GM23338 (cell line): ENCODE data around the gene RASA3. TPM values are rescaled to one million over a fixed set of nuclear protein-coding genes. Genes with fewer than 3 reads are reported as not detected.

Experiments
- ATAC-seq: fragments of 200-7000 bp; cut with Tn5 transposase; 3 replicates; pipeline ENCODE4 v1.9.1; 2020
- DNase-seq: peaks from one replicate; pipeline ENCODE4 v3.0.0-alpha.2; 2015; ENCODE audit warnings: low spot score
- H2AFZ ChIP-seq: fragments of 200-600 bp; sonication (generic); 2 replicates; pipeline ENCODE4 v1.8.0; 2016; ENCODE audit warnings: antibody characterized with exemption, mild to moderate bottlenecking, moderate library complexity
- H3F3A ChIP-seq: fragments of 200-600 bp; sonication (generic); replicated peaks from 2 replicates; pipeline ENCODE4 v1.8.0; 2017; ENCODE audit warnings: antibody characterized with exemption, mixed run types, low read depth
- H3K27ac ChIP-seq: fragments of 200-600 bp; sonication (generic); 2 replicates; pipeline ENCODE4 v1.6.1; 2016; ENCODE audit warnings: low read depth
- H3K27me3 ChIP-seq: fragments of 200-600 bp; sonication (generic); 2 replicates; pipeline ENCODE4 v1.8.0; 2016; ENCODE audit warnings: mild to moderate bottlenecking, mixed run types, moderate library complexity; ENCODE audit not compliant: insufficient read depth
- H3K36me3 ChIP-seq: fragments of 200-600 bp; sonication (generic); 2 replicates; pipeline ENCODE4 v1.8.0; 2016; ENCODE audit warnings: mild to moderate bottlenecking; ENCODE audit not compliant: insufficient read depth
- H3K4me1 ChIP-seq: fragments of 200-600 bp; sonication (generic); 2 replicates; pipeline ENCODE4 v1.8.0; 2016; ENCODE audit warnings: mild to moderate bottlenecking, moderate library complexity; ENCODE audit not compliant: insufficient read depth
- H3K4me2 ChIP-seq: fragments of 200-600 bp; sonication (generic); 2 replicates; pipeline ENCODE4 v1.7.1; 2017; ENCODE audit warnings: mixed run types
- H3K4me3 ChIP-seq: fragments of 200-600 bp; sonication (generic); 2 replicates; pipeline ENCODE4 v1.6.1; 2016; ENCODE audit warnings: mixed run types
- H3K79me2 ChIP-seq: fragments of 200-600 bp; sonication (generic); replicated peaks from 2 replicates; pipeline ENCODE4 v1.8.0; 2017; ENCODE audit warnings: mild to moderate bottlenecking; ENCODE audit not compliant: insufficient read depth
- H3K9me2 ChIP-seq: fragments of 200-600 bp; sonication (generic); 2 replicates; pipeline ENCODE4 v1.8.0; 2017; ENCODE audit not compliant: insufficient read depth
- H4K20me1 ChIP-seq: fragments of 200-600 bp; sonication (generic); replicated peaks from 2 replicates; pipeline ENCODE4 v1.8.0; 2017; ENCODE audit warnings: mild to moderate bottlenecking; ENCODE audit not compliant: insufficient read depth
- H3K27ac Mint-ChIP-seq: 2 replicates; pipeline ENCODE4 v1.8.0; 2020; ENCODE audit warnings: inconsistent platforms, mild to moderate bottlenecking, moderate library complexity, mixed read lengths
- H3K27me3 Mint-ChIP-seq: 3 replicates; pipeline ENCODE4 v1.8.0; 2022; ENCODE audit warnings: low read depth, mild to moderate bottlenecking, moderate library complexity, mixed read lengths, inconsistent platforms; ENCODE audit not compliant: insufficient read depth, poor library complexity
- H3K36me3 Mint-ChIP-seq: 3 replicates; pipeline ENCODE4 v1.8.0; 2021; ENCODE audit warnings: low read depth, mild to moderate bottlenecking, inconsistent platforms, moderate library complexity, mixed read lengths
- H3K4me1 Mint-ChIP-seq: 3 replicates; pipeline ENCODE4 v1.8.0; 2020; ENCODE audit warnings: mild to moderate bottlenecking, inconsistent platforms, mixed read lengths
- H3K4me3 Mint-ChIP-seq: 3 replicates; pipeline ENCODE4 v1.8.0; 2021; ENCODE audit warnings: moderate library complexity, mild to moderate bottlenecking, inconsistent platforms, mixed read lengths
- H3K9me3 Mint-ChIP-seq: 3 replicates; pipeline ENCODE4 v1.8.0; 2020; ENCODE audit warnings: moderate library complexity, mild to moderate bottlenecking, inconsistent platforms, mixed read lengths
- CREB1 ChIP-seq: fragments of 250-450 bp; sonication (Bioruptor Pico); IDR thresholded peaks from 2 replicates; pipeline ENCODE4 v1.5.0; 2020; ENCODE audit warnings: low read depth, mild to moderate bottlenecking, moderate library complexity
- EZH2 ChIP-seq: fragments of 200-600 bp; sonication (generic); IDR thresholded peaks from one replicate; pipeline ENCODE4 v1.8.0; 2017; ENCODE audit warnings: antibody characterized with exemption, mild to moderate bottlenecking, low read depth; ENCODE audit not compliant: unreplicated experiment
- EZH2phosphoT487 ChIP-seq: fragments of 200-600 bp; sonication (generic); IDR thresholded peaks from one replicate; pipeline ENCODE4 v1.8.1; 2018; ENCODE audit warnings: antibody characterized with exemption; ENCODE audit not compliant: unreplicated experiment
- JUNB ChIP-seq: IDR thresholded peaks from one replicate; pipeline ENCODE4 v1.6.1; 2016; ENCODE audit warnings: antibody characterized with exemption; ENCODE audit not compliant: unreplicated experiment
- POLR2AphosphoS5 ChIP-seq: IDR thresholded peaks from 2 replicates; pipeline ENCODE4 v1.6.1; 2016; ENCODE audit warnings: antibody characterized with exemption, low read depth
- STAT1 ChIP-seq: IDR thresholded peaks from one replicate; pipeline ENCODE4 v1.6.1; 2016; ENCODE audit warnings: antibody characterized with exemption; ENCODE audit not compliant: unreplicated experiment
- ZNF114 ChIP-seq: fragments of 250-450 bp; sonication (Bioruptor Pico); IDR thresholded peaks from 2 replicates; pipeline ENCODE4 v1.5.0; 2020; ENCODE audit warnings: mild to moderate bottlenecking, moderate library complexity
- ZNF331 ChIP-seq: fragments of 250-450 bp; sonication (Bioruptor Pico); IDR thresholded peaks from 2 replicates; pipeline ENCODE4 v1.5.0; 2020; ENCODE audit warnings: low read depth, mild to moderate bottlenecking, moderate library complexity
- polyA plus RNA-seq: library from polyadenylated mRNA; unstranded; fragments of >200 nt; fragmentation: Nextera tagmentation; extraction: Ambion mirVana; gene quantifications from 2 replicates; pipeline ENCODE4 v1.2.1, GENCODE V29; 2016
- total RNA-seq: library from RNA; depleted of rRNA; stranded (reverse); fragments of >200 nt; shearing (Covaris generic); gene quantifications from 2 replicates; pipeline ENCODE4 v1.2.3, GENCODE V29; 2014
- TF ChIP-seq, protein P1 (sequence below), 2 experiments: fragments of 200-600 bp in 1 of 2; sonication (generic) in 1 of 2; conservative IDR thresholded peaks; 2 replicates each; pipeline versions ENCODE4 v1.5.1 to v1.6.1; 2016 to 2017; ENCODE audit warnings: antibody characterized with exemption in 2 of 2, low read depth in 2 of 2, mild to moderate bottlenecking in 2 of 2, moderate library complexity in 1 of 2
- TF ChIP-seq, protein P2 (sequence below): fragments of 250-450 bp; sonication (Bioruptor Pico); IDR thresholded peaks from 2 replicates; pipeline ENCODE4 v1.5.0; 2020; ENCODE audit warnings: mild to moderate bottlenecking, moderate library complexity

The RASA3 gene
- total and polyA plus RNA-seq, 2 experiments from 2014 or later, result 11.2 to 20.7 TPM

DNA sequence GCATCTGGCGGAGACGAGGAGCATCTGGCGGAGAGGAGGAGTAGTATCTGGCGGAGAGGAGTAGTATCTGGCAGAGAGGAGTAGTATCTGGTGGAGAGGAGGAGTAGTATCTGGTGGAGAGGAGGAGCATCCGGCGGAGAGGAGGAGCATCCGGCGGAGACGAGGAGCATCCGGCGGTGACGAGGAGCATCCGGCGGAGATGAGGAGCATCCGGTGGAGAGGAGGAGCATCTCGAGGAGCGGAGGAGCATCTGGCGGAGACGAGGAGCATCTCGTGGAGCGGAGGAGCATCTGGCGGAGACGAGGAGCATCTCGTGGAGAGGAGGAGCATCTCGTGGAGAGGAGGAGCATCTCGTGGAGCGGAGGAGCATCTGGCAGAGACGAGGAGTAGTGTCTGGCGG lies 177.2 kb downstream of the RASA3 start:
- H3K4me3 ChIP-seq, result no peak overlapping the region
- no peaks in the 10 kb centered on the region for H4K20me1 ChIP-seq
- peaks cover 40% of the 10 kb centered on the region for H3K36me3 Mint-ChIP-seq
- H3K79me2 ChIP-seq, result no peaks in the 10 kb centered on the region
- peaks cover 59% of the 10 kb centered on the region for H3K9me3 Mint-ChIP-seq
- no peak overlapping the region for H3K27ac ChIP-seq
- H3K27ac Mint-ChIP-seq, result no peak overlapping the region
- no peaks in the 10 kb centered on the region for H3K36me3 ChIP-seq
- H3K4me2 ChIP-seq, result no peak overlapping the region
- H3K4me1 ChIP-seq, result no peaks in the 10 kb centered on the region
- TF ChIP-seq, protein P1, sequence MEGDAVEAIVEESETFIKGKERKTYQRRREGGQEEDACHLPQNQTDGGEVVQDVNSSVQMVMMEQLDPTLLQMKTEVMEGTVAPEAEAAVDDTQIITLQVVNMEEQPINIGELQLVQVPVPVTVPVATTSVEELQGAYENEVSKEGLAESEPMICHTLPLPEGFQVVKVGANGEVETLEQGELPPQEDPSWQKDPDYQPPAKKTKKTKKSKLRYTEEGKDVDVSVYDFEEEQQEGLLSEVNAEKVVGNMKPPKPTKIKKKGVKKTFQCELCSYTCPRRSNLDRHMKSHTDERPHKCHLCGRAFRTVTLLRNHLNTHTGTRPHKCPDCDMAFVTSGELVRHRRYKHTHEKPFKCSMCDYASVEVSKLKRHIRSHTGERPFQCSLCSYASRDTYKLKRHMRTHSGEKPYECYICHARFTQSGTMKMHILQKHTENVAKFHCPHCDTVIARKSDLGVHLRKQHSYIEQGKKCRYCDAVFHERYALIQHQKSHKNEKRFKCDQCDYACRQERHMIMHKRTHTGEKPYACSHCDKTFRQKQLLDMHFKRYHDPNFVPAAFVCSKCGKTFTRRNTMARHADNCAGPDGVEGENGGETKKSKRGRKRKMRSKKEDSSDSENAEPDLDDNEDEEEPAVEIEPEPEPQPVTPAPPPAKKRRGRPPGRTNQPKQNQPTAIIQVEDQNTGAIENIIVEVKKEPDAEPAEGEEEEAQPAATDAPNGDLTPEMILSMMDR (conservative IDR thresholded peaks at IDR 0.05; ENCODE audit: low read depth in 2 of 2), result no peak
- H3K9me2 ChIP-seq, result no peaks in the 10 kb centered on the region
- H3K4me1 Mint-ChIP-seq, result no peaks in the 10 kb centered on the region; the same call in 2 of the 3 replicates
- no peak for ATAC-seq
- H3K27me3 Mint-ChIP-seq, result peaks cover 17% of the 10 kb centered on the region
- H3F3A ChIP-seq, result no peaks in the 10 kb centered on the region
- H2AFZ ChIP-seq, result no peak overlapping the region
- no peaks in the 10 kb centered on the region for H3K27me3 ChIP-seq
- DNase-seq, result no peak
- H3K4me3 Mint-ChIP-seq, result no peak overlapping the region

DNA sequence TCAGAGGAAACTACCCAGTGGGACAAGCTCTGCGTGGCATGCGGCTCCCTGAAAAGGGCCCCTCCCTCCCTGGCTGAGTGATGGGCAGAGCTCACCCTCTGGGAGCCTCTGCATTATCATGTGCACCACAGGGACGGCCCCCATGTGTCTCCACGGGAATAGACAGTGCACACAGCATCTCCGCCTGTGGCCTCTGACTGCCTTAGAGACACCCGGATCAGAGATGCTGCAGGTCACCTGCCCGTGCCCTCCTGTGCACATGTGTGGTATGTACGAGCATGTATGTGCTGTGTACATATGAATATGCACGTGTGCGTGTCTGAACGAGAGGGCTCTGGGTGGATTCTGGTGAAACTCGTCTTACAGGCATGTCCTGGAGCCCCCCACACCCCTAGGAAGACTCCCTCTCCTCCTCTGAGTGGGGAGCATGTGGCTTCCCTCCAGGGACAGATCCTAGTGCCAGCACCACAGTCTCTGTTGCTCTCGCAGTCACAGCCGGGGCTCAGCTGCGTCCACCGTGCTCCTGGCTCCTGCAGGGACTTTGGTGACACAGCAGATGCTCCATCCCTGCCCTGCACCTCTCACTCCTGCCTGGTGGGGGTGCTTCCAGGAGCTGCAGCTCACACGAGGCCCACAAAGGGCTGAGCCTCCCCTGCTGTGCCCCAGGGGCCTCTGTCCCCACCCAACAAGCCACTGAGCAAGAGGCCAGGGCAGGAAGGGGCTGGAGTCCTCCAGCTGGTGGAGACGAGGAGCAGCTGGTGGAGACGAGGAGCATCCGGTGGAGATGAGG lies 178.2 kb downstream of the RASA3 start:
- Mint-ChIP-seq H3K4me3 (no peak overlapping the region), H3K27me3 (peaks cover 13% of the 10 kb centered on the region)
- no peak for DNase-seq
- no peak for TF ChIP-seq POLR2AphosphoS5
- no peak for TF ChIP-seq CREB1 (CRISPR knock-in tag)
- TF ChIP-seq EZH2, result no peak
- no peak for TF ChIP-seq ZNF331
- no peak for TF ChIP-seq ZNF114
- TF ChIP-seq EZH2phosphoT487, result no peak
- TF ChIP-seq JUNB, result no peak
- TF ChIP-seq, protein P2, sequence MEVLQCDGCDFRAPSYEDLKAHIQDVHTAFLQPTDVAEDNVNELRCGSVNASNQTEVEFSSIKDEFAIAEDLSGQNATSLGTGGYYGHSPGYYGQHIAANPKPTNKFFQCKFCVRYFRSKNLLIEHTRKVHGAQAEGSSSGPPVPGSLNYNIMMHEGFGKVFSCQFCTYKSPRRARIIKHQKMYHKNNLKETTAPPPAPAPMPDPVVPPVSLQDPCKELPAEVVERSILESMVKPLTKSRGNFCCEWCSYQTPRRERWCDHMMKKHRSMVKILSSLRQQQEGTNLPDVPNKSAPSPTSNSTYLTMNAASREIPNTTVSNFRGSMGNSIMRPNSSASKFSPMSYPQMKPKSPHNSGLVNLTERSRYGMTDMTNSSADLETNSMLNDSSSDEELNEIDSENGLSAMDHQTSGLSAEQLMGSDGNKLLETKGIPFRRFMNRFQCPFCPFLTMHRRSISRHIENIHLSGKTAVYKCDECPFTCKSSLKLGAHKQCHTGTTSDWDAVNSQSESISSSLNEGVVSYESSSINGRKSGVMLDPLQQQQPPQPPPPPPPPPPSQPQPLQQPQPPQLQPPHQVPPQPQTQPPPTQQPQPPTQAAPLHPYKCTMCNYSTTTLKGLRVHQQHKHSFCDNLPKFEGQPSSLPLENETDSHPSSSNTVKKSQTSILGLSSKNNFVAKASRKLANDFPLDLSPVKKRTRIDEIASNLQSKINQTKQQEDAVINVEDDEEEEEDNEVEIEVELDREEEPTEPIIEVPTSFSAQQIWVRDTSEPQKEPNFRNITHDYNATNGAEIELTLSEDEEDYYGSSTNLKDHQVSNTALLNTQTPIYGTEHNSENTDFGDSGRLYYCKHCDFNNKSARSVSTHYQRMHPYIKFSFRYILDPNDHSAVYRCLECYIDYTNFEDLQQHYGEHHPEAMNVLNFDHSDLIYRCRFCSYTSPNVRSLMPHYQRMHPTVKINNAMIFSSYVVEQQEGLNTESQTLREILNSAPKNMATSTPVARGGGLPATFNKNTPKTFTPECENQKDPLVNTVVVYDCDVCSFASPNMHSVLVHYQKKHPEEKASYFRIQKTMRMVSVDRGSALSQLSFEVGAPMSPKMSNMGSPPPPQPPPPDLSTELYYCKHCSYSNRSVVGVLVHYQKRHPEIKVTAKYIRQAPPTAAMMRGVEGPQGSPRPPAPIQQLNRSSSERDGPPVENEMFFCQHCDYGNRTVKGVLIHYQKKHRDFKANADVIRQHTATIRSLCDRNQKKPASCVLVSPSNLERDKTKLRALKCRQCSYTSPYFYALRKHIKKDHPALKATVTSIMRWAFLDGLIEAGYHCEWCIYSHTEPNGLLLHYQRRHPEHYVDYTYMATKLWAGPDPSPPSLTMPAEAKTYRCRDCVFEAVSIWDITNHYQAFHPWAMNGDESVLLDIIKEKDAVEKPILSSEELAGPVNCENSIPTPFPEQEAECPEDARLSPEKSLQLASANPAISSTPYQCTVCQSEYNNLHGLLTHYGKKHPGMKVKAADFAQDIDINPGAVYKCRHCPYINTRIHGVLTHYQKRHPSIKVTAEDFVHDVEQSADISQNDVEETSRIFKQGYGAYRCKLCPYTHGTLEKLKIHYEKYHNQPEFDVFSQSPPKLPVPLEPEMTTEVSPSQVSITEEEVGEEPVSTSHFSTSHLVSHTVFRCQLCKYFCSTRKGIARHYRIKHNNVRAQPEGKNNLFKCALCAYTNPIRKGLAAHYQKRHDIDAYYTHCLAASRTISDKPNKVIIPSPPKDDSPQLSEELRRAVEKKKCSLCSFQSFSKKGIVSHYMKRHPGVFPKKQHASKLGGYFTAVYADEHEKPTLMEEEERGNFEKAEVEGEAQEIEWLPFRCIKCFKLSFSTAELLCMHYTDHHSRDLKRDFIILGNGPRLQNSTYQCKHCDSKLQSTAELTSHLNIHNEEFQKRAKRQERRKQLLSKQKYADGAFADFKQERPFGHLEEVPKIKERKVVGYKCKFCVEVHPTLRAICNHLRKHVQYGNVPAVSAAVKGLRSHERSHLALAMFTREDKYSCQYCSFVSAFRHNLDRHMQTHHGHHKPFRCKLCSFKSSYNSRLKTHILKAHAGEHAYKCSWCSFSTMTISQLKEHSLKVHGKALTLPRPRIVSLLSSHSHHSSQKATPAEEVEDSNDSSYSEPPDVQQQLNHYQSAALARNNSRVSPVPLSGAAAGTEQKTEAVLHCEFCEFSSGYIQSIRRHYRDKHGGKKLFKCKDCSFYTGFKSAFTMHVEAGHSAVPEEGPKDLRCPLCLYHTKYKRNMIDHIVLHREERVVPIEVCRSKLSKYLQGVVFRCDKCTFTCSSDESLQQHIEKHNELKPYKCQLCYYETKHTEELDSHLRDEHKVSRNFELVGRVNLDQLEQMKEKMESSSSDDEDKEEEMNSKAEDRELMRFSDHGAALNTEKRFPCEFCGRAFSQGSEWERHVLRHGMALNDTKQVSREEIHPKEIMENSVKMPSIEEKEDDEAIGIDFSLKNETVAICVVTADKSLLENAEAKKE (CRISPR knock-in tag), result no peak
- no peak for TF ChIP-seq STAT1

More for the DNA sequence above, 178.2 kb downstream of the RASA3 start:
- peaks cover 33% of the 10 kb centered on the region for H3K36me3 Mint-ChIP-seq
- Histone ChIP-seq H4K20me1 (no peaks in the 10 kb centered on the region), H2AFZ (no peak overlapping the region), H3K4me2 (no peak overlapping the region), H3K27me3 (no peaks in the 10 kb centered on the region), H3K4me1 (no peaks in the 10 kb centered on the region), H3K27ac (no peak overlapping the region), H3K36me3 (no peaks in the 10 kb centered on the region), H3K79me2 (no peaks in the 10 kb centered on the region), H3K4me3 (no peak overlapping the region), H3K9me2 (no peaks in the 10 kb centered on the region), H3F3A (no peaks in the 10 kb centered on the region)
- no peak overlapping the region for H3K27ac Mint-ChIP-seq
- ATAC-seq, result no peak
- peaks cover 50% of the 10 kb centered on the region for H3K9me3 Mint-ChIP-seq
- H3K4me1 Mint-ChIP-seq, result no peaks in the 10 kb centered on the region; the same call in 2 of the 3 replicates
